ENCODE data around the gene SYT1. TPM values are rescaled to one million over a fixed set of nuclear protein-coding genes. Genes with fewer than 3 reads are reported as not detected.

The SYT1 gene
- total and polyA plus RNA-seq, 2 of the 8 experiments (the other 6 are each of a cell fraction or from before 2014, with no cell fraction given): 11.0 to 34.6 TPM

GRCh38 chr12:79356216-79356615, 491.6 kb downstream of the SYT1 start:
- Histone ChIP-seq H3K4me3 (ENCODE audit: extremely low read depth in 1 of 4, insufficient read depth in 2 of 4, low read depth in 3 of 4, low read length in 4 of 4) (no peak overlapping the region), H3K4me1 (replicated peaks in 1 of 4; ENCODE audit: control insufficient read depth in 3 of 4, insufficient read depth in 4 of 4, low read length in 3 of 4) (peaks cover 0 to 3% (median 0%) of the 10 kb centered on the region in 4 experiments; a peak in 1 of 7 replicates), H3K23ac (ENCODE audit: insufficient read length) (no peak overlapping the region), H3K27me3 (replicated peaks in 1 of 4; ENCODE audit: control insufficient read depth in 3 of 4, extremely low read depth in 1 of 4, insufficient read depth in 3 of 4, low read length in 3 of 4) (peaks cover 0 to 1% (median 0%) of the 10 kb centered on the region in 4 experiments; a peak in 1 of 7 replicates), H4K20me1 (replicated peaks in 1 of 2; ENCODE audit: control insufficient read depth in 1 of 2, insufficient read depth in 2 of 2, low read length in 2 of 2) (no peaks in the 10 kb centered on the region), H2AK5ac (ENCODE audit: low read depth, low read length) (no peak overlapping the region), H3K18ac (ENCODE audit: extremely low read depth, low read length) (no peak overlapping the region), H3K27ac (ENCODE audit: low read depth, low read length) (no peak overlapping the region), H2BK15ac (ENCODE audit: low read length) (no peak overlapping the region), H4K91ac (replicated peaks; ENCODE audit: insufficient read length, low read length) (no peak overlapping the region), H2BK5ac (ENCODE audit: low read depth, low read length) (no peak overlapping the region), H3K4ac (replicated peaks; ENCODE audit: insufficient read length, low read depth, low read length) (no peak overlapping the region), H2BK12ac (ENCODE audit: low read depth, low read length) (no peak overlapping the region), H2AFZ (ENCODE audit: low read length) (no peak overlapping the region), H3K9me3 (ENCODE audit: insufficient read depth in 2 of 2, low read depth in 1 of 2, low read length in 1 of 2) (no peaks in the 10 kb centered on the region), H3K79me2 (ENCODE audit: control insufficient read depth in 1 of 2, insufficient read depth in 2 of 2, low read length in 2 of 2) (no peaks in the 10 kb centered on the region), H2BK120ac (replicated peaks; ENCODE audit: low read depth, low read length) (no peak overlapping the region), H3K36me3 (ENCODE audit: control insufficient read depth in 2 of 4, insufficient read depth in 4 of 4, low read length in 3 of 4) (no peaks in the 10 kb centered on the region; a peak in 1 of 8 replicates), H3K9ac (replicated peaks in 1 of 4; ENCODE audit: extremely low read depth in 1 of 4, low read depth in 3 of 4, low read length in 3 of 4) (no peak overlapping the region), H3K14ac (ENCODE audit: insufficient read length) (no peak overlapping the region), H4K8ac (ENCODE audit: extremely low read depth, insufficient read depth, low read length) (no peak overlapping the region), H2BK20ac (ENCODE audit: low read length) (no peak overlapping the region), H4K5ac (ENCODE audit: insufficient read length, low read depth, low read length) (no peak overlapping the region), H3K4me2 (ENCODE audit: insufficient read depth in 1 of 2, low read depth in 2 of 2, low read length in 2 of 2) (no peak overlapping the region), H3K56ac (replicated peaks; ENCODE audit: insufficient read length, low read depth, low read length) (no peak overlapping the region), H3K79me1 (ENCODE audit: low read depth, low read length) (no peaks in the 10 kb centered on the region), H3K23me2 (ENCODE audit: low read depth, low read length) (no peaks in the 10 kb centered on the region)
- FAIRE-seq: no peak
- ChIA-PET CTCF (ENCODE audit: partially characterized antibody) (interaction anchor here (1.2 kb wide), 1 partner anchor 11 kb away, joined by 3 read pairs; no protein-coding TSS in a partner anchor), POLR2A (ENCODE audit: partially characterized antibody) (no interaction called here)
- TF ChIP-seq HDAC2 (IDR thresholded peaks at IDR 0.05; ENCODE audit: borderline replicate concordance in 1 of 2, low read depth in 2 of 2, low read length in 2 of 2) (no peak), RNF2 (IDR thresholded peaks at IDR 0.05; ENCODE audit: borderline replicate concordance, low read depth, low read length, missing control alignments, poor library complexity, severe bottlenecking) (no peak), CBX8 (IDR thresholded peaks at IDR 0.05; ENCODE audit: borderline replicate concordance, low read depth, low read length) (no peak), BRCA1 (IDR thresholded peaks at IDR 0.05; ENCODE audit: low read depth, low read length) (no peak), TAF7 (optimal IDR thresholded peaks at IDR 0.05; ENCODE audit: borderline replicate concordance, low read depth, low read length) (no peak)
- WGBS, 2 experiments (ENCODE audit: extremely low coverage in 1 of 2, insufficient coverage in 1 of 2, insufficient read length in 1 of 2, insufficient replicate concordance in 2 of 2, low coverage in 1 of 2, low lambda C conversion rate in 2 of 2, missing lambda C conversion rate in 1 of 2): 90% methylated on average over 1 of the region's 1 CpG; no CpG with 5 or more reads in 1 of the 2 experiments
- no peak for DNase-seq (ENCODE audit: low read depth in 1 of 2, low spot score in 2 of 2)

All from H1 (cell line).